ENCODE results near the gene TCHP. TPM values are rescaled to one million over a fixed set of nuclear protein-coding genes. Genes with fewer than 3 reads are reported as not detected.

TCHP gene
- total RNA-seq, 1 experiment from 2014 or later, result 13.3 TPM

GRCh38 chr12:109878247-109878625, 21.8 kb upstream of the TCHP start:
- no peak overlapping the region for H3K9ac ChIP-seq (ENCODE audit: extremely low read depth, insufficient read length, low read length)
- H3K14ac ChIP-seq (ENCODE audit: insufficient read depth, low read length), result no peak overlapping the region
- no peaks in the 10 kb centered on the region for H3K9me3 ChIP-seq (ENCODE audit: control insufficient read depth, low read depth, low read length)
- peaks cover 8% of the 10 kb centered on the region; the same call in 1 of the 2 replicates for H3K79me2 ChIP-seq (ENCODE audit: insufficient read depth, low read length)
- no peak overlapping the region for H3K4ac ChIP-seq (ENCODE audit: low read depth, low read length)
- H4K5ac ChIP-seq (ENCODE audit: insufficient read length, low read depth, low read length), result no peak overlapping the region
- Mint-ChIP-seq H3K4me3 (peak overlapping the region in 1 of 2 experiments; percentile 96; a peak in 3 of 5 replicates), H3K4me1 (peaks cover 37 to 42% of the 10 kb centered on the region in 2 experiments), H3K9me3 (no peaks in the 10 kb centered on the region; a peak in 1 of 5 replicates), H3K27me3 (ENCODE audit: low read depth) (peaks cover 4% of the 10 kb centered on the region), H3K36me3 (ENCODE audit: insufficient read depth in 1 of 3, low read depth in 3 of 3) (no peaks in the 10 kb centered on the region; a peak in 1 of 7 replicates), H3K27ac (no peak overlapping the region)
- peak overlapping the region; percentile 8 for H3K4me2 ChIP-seq (ENCODE audit: insufficient read depth, insufficient read length, low read length)
- H2AFZ ChIP-seq (ENCODE audit: low read length), result no peak overlapping the region
- no peak overlapping the region for H4K8ac ChIP-seq (replicated peaks; ENCODE audit: insufficient read length, low read depth, low read length)
- no peaks in the 10 kb centered on the region for H3K27me3 ChIP-seq (ENCODE audit: insufficient read depth, low read length)
- no peak overlapping the region for H4K91ac ChIP-seq (ENCODE audit: insufficient read length, low read depth, low read length)
- H3K79me1 ChIP-seq (ENCODE audit: insufficient read depth, low read depth, low read length, poor library complexity, severe bottlenecking), result no peaks in the 10 kb centered on the region
- H2BK5ac ChIP-seq (ENCODE audit: insufficient read length, low read length), result no peak overlapping the region
- no peak overlapping the region for H2BK12ac ChIP-seq (ENCODE audit: insufficient read length, low read depth, low read length)
- no peak overlapping the region for H2BK20ac ChIP-seq (ENCODE audit: low read depth, low read length, poor library complexity, severe bottlenecking)
- H3K4me1 ChIP-seq (ENCODE audit: insufficient read depth, low read length), result peaks cover 12% of the 10 kb centered on the region
- WGBS (ENCODE audit: extremely low coverage, insufficient read length, low lambda C conversion rate), result no CpG with 5 or more reads among the region's 3 CpGs
- H4K20me1 ChIP-seq (ENCODE audit: control insufficient read depth, insufficient read depth, insufficient read length), result no peaks in the 10 kb centered on the region
- TF ChIP-seq CTCF (conservative IDR thresholded peaks at IDR 0.05), result no peak
- no peak overlapping the region for H3T11ph ChIP-seq (ENCODE audit: low read length)
- H3K18ac ChIP-seq (ENCODE audit: insufficient read length, low read depth, low read length), result no peak overlapping the region
- H2AK5ac ChIP-seq (ENCODE audit: insufficient read length, low read length), result no peak overlapping the region
- DNase-seq, result no peak
- H2BK15ac ChIP-seq (ENCODE audit: low read depth, low read length), result no peak overlapping the region
- H3K23me2 ChIP-seq (ENCODE audit: insufficient read length, low read depth, low read length, poor library complexity, severe bottlenecking), result peaks cover 11% of the 10 kb centered on the region
- no peak overlapping the region for H3K27ac ChIP-seq (ENCODE audit: insufficient read length, low read depth, low read length)
- H2BK120ac ChIP-seq (ENCODE audit: low read depth, low read length, poor library complexity, severe bottlenecking), result no peak overlapping the region
- no peak overlapping the region for H3K56ac ChIP-seq (ENCODE audit: insufficient read length, low read depth, low read length)
- H3K23ac ChIP-seq (ENCODE audit: insufficient read length, low read depth, low read length), result no peak overlapping the region

All from H9 (cell line).